ENCODE data around the gene RABL2B.
"Not testable (repeated sequence)": the region's sequence is repeated elsewhere in the genome, so short reads cannot be mapped to it uniquely, and the experiment has no call there.

Gene RABL2B

DNA sequence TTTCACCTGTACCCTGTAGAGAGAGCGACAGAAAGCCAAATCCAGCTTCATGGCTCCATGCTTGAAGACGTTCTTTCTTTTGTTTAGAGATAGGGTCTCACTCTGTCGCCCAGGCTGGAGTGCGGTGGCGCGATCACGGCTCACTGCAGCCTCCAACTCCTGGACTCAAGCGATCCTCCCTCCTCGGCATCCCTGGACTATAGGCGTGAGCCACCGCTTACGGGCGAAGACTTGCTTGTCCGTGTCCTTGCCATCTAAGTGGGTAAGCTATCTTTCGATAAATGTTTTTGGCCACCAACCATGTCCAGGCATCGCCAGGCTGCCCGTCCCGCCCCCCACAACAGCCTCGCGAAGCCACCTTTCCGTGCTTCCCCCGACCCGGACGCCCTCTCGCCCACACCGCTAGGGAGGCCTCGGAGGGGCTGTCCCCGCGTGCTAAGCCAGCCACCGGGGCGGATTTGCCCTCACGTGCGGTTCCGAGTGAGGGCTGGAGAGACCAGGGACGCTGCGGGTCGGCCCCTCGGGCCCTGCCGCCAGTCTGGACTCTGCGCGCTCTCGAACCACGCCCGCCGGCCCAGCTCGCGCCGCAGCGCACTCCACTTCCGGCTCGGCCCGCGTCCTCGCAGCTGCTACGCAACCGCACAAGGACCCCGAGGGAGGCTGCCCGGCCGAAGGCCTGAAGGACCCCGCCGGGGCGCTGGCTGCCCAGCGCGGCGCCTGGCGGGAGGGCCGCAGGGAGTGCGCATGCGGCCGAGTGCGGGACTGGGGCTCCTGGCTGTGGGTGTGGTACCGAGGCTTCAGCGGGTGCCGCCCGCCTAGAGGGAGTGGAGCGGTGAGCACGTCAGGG is at the start of gene RABL2B:
TSS of gene RABL2B (minus strand) at position 604 of the 847 bp plus-strand sequence. CDS start 1,342 bp downstream, outside the sequence.
- DNase-seq, result peak; percentile 93

DNA sequence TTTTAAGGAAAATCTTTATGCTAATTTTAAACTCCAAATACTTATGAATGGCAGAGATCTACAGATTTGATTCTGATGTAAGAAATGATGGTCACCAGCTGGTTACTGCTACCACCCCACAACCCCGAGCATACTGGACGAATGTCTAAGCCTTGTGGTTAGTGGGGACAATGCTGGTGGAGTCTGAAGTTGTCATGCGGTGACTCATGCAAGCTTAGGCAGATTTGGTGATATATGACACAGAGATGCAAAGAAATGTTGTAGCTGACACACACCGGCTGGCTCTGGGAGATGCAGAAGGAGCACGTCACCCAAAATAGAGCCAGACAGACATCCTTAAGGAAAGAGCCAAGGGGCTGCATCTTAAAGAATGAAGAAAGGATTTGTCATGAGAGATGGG is 3.5 kb upstream of the RABL2B start:
- not testable (repeated sequence) for DNase-seq

DNA sequence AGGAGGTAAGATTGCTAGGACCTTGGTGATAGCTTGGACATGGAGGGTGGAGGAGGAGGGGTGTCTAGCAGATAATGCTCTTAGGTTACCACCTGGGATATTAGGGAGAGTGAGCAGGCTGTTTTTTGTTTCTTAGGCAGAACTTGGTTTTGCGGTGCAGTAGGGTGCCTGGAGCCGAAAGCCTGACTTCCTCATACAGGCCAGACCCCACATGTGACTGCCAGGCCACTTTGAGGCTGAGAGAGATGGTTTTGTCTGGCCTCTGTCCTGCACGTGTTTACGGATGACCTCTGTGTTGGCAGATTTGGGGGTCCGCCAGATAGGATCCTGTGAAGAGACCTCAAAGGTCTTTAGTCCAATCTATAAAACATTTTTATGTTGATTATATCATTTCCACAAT is 1.9 kb upstream of the RABL2B start:
- DNase-seq, result peak; percentile 14

GRCh38 chr22:50783880-50784276 is 442 bp upstream of the RABL2B start:
- DNase-seq, result not testable (repeated sequence)

DNA sequence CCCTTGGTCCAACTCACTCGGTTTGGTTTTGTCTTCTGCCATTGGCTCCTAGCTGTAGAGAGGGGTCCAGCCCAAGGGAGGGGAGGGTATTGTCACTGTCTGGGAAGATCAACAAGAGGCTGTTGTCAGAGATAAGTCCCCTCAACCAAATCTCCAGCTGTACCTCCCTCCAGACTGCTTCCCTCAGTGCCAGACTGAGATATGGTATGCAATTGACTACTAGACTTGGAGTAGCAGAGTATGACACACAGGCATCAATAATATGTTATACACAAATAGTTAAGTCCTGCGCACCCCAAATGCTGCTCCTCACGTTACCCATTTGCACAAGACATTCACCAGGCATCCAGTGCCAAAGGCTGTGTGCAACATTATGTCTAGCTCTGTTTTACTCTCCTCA is 1.2 kb downstream of the RABL2B start:
- peak; percentile 31 for DNase-seq

DNA sequence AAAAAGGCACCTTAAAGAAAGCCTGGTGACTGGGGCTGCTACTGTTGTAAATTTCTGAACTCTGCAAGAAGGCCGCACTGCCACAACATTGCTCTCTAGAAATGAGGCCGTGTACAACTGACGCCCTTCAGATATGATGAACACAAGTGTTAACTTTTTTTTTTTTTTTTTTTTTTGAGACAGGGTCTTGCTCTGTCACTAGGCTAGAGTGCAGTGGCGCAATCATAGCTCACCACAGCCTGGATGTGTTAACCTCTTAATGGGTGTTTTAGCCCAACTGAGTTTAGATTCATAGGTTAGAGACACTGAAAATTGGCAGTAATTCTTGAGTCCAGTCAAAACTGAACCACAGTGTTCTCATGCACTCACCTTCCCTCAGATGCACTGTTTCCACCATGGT is 3.2 kb downstream of the RABL2B start:
- peak; percentile 53 for DNase-seq

DNA sequence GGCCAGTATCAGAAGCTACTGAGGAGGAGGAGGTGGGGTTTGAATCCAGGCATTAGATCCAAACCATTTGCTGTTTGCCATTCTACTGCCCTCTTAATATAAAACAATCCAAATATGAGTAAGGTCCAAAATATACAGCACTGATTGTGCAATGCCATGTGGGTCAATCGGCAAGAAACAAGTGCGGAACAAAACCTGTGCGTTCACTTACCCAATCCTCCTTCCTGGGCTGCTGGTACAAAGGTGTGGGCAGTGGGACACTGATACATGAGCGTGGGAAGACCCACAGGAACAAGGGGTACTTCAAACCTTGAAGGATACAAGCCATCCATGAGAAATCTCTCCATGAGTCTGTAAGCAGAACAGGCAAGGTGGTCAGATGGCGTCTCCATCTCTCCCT is 5.8 kb downstream of the RABL2B start:
- DNase-seq, result not testable (repeated sequence)

DNA sequence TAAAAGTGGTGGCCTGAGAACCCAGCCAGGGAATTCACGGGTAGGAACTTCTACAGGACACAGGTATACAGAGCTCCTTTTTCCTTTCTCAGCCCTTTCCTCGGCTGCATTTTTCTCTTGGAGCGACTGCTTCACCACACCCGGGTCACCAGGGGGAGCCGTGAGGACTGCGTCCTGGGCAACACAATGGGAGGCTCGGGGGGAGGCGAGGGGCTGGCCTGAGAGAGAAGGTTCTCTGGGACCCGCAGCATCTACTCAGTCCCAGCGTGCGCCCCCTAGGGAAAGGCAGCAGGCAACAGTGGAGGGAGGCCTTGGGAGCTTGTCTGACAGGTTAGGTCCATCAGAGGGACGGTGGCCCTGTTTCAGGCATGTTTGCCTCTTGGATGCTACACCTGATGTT is 8.3 kb downstream of the RABL2B start:
- DNase-seq, result peak; percentile 84

DNA sequence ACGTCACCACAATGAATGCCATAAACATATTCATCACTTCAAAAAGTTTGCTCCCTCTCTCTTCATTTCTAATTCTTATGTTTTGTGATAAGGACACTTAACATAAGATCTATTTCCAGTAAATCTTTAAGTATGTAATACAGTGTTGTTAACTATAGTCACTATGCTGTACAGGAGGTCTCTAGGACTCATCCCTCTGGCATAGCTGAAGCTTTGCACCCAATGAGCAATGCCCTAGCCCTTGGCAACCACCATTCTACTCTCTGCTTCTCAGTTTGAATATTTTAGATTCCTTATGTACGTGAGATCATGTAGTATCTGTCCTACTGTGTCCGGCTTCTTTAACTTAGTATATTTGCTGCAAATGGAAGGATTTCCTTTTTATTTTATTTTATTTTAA is 19.1 kb downstream of the RABL2B start:
- DNase-seq, result not testable (repeated sequence)

GRCh38 chr22:50761829-50762228 is 21.6 kb downstream of the RABL2B start:
- not testable (repeated sequence) for DNase-seq

GRCh38 chr22:50759597-50760341 is 23.7 kb downstream of the RABL2B start:
- not testable (repeated sequence) for DNase-seq

DNA sequence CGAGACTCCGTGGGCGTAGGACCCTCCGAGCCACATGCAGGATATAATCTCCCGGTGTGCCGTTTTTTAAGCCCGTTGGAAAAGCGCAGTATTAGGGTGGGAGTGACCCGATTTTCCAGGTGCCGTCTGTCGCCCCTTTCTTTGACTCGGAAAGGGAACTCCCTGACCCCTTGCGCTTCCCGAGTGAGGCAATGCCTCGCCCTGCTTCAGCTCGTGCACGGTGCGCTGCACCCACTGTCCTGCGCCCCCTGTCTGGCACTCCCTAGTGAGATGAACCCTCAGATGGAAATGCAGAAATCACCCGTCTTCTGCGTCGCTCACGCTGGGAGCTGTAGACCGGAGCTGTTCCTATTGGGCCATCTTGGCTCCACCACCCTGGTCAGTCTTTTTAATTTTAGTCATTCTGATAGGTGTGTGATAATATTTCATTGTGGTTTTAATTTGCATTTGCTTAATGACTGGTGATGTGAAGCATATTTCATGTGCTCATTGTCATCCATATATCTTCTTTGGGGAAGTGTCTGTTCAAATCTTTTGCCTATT is 26.4 kb downstream of the RABL2B start:
- DNase-seq, result peak; percentile 68

DNA sequence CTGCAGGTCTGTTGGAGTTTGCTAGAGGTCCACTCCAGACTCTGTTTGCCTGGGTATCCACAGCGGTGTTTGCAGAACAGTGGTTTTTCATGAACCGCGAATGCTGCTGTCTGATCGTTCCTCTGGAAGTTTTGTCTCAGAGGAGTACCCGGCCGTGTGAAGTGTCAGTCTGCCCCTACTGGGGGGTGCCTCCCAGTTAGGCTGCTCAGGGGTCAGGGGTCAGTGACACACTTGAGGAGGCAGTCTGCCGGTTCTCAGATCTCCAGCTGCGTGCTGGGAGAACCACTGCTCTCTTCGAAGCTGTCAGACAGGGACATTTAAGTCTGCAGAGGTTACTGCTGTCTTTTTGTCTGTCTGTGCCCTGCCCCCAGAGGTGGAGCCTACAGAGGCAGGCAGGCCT is 27.0 kb downstream of the RABL2B start:
- DNase-seq, result not testable (repeated sequence)

- DNase-seq, result not testable (repeated sequence)
These were observed 28.2 kb downstream of the RABL2B start for GRCh38 chr22:50755251-50755650.

DNA sequence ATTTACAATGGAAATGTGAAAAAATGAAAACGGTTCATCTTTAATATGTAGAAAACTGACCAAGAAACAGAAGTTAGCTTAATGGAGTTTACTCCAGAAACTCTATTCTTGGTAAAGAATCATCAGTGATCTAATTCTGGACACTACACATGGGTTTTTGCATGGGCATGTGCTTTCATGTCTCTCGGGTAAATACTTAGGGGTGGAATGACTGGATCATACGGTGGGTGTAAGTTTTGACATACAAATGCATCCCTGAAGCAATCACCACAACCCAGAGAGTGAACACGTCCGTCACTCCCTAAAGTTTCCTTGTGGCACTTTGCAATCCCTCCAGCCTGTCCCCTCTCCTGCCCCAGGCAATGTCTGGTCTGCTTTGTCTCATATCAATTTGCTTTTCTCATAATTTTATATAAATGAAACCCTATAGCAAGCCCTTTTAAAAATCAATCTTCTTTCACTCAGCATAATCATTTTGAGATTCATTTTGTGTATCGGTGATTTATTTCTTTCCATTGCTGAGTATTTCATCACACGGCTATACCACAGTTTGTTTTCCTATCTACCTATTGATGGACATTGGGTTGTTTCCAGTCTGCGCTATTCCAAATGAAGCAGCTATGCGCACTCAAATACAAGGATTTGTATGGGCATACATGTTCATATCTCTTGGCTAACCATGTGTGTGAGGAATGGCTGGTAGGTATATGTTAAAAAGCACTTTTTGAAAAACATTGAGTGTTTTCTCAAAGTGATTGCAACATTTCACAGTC is 33.9 kb downstream of the RABL2B start:
- not testable (repeated sequence) for DNase-seq

- DNase-seq, result not testable (repeated sequence)
These were observed 34.8 kb downstream of the RABL2B start for GRCh38 chr22:50748630-50749029.

GRCh38 chr22:50747521-50747920 is 35.9 kb downstream of the RABL2B start:
- not testable (repeated sequence) for DNase-seq

DNA sequence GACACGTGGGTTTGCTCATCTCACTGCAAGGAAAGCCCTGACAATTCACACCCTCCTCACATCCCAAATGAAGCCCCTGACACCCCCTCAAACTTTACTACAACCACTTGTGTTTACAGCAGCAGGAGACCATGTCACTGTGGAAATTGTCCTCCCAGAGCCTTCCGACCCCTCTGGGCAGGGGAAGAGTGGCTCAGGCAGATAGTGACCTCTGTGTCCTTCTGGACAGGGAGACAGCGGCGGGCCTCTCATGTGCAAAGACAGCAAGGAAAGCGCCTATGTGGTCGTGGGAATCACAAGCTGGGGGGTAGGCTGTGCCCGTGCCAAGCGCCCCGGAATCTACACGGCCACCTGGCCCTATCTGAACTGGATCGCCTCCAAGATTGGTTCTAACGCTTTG is 39.0 kb downstream of the RABL2B start:
- not testable (repeated sequence) for DNase-seq

DNA sequence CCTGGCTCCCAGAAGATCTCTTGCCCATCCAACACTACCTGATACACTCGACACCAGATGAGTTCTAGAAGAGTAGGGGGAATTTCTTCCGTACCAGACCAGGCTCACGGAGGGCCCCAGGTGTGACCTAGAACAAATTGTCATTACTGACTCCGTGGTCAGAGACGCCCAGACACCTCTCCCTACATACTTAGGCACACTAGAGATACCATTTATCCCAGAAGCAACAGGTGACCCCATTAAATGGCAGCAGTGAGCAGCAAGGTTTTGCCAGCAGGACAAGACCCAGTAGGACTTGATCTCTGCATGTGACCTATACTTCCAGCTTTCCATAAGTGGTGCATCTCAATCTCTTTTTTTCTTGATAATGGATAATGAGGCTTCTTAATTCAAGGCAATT is 42.7 kb downstream of the RABL2B start:
- DNase-seq, result not testable (repeated sequence)

- no peak for DNase-seq
These were observed 43.5 kb downstream of the RABL2B start for GRCh38 chr22:50739894-50740293.

- no peak for DNase-seq
These were observed 44.2 kb downstream of the RABL2B start for GRCh38 chr22:50739279-50739691.

DNA sequence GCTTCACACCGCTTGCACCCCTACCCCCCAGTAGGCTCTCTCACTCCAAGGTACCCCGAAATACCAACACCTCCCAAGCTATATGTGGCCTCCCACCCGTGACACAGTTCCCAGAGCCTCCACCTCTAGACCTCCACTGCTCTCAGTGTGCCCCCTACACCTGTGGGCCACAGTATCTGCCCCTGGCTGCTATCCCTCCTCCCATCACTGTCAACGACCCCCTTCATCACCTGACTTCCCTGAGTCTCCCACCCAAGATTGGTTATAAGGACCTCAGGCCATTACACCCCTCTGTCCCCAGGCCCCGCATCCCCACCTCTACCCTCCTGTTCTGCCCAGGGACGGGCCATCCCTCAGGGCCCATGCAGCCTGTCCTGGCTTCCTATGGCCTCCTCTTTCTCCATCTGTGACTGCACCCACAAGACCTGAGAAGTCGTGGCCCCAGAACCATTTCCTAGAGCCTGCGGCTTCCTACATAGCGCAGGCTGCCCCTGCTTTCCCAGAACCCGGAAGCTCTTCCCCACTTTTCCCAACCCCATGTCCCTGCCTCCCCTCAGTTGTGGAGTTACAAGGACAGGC is 44.7 kb downstream of the RABL2B start:
- no peak for DNase-seq

Measured in hematopoietic multipotent progenitor cell treated with erythropoietin and hydrocortisone succinate and interleukin-3 and kit ligand, for 4 days (in vitro differentiated cells).